Naive thymus-derived CD4-positive, alpha-beta T cell (primary cell): ENCODE data around the gene SPTBN5. TPM values are rescaled to one million over a fixed set of nuclear protein-coding genes. Genes with fewer than 3 reads are reported as not detected.
A peak's percentile ranks its signal among the peaks of the same experiment; 100 is the strongest.

ENCODE experiments used
- ATAC-seq: fragments of 150-1000 bp; cut with Tn5 transposase; 2 replicates; pipeline ENCODE4 v1.10.0; 2021; ENCODE audit warnings: mild to moderate bottlenecking, moderate library complexity
- CTCF ChIA-PET: fragments of 350-600 bp; sonication (Branson Sonifier 250); formaldehyde crosslinking; loops from one replicate; lab custom pipeline; 2021; ENCODE audit warnings: antibody characterized with exemption; lab: Charles Lee
- POLR2A ChIA-PET: fragments of 350-600 bp; sonication (Branson Sonifier 250); formaldehyde crosslinking; loops from one replicate; lab custom pipeline; 2021; ENCODE audit warnings: antibody characterized with exemption, inconsistent platforms; lab: Charles Lee
- DNase-seq, 9 donors: peaks; one replicate each; pipeline versions ENCODE4 v3.0.0 to v3.0.0-alpha.2; 2020 to 2022; ENCODE audit warnings: mixed read lengths in 1 of 9
- H3K27ac ChIP-seq: one replicate; pipeline ENCODE4 v1.7.0; 2013; ENCODE audit warnings: mild to moderate bottlenecking, low read depth, low read length, moderate library complexity
- H3K27me3 ChIP-seq, 2 donors: one replicate each; pipeline ENCODE4 v1.7.0; 2013; ENCODE audit warnings: low read length in 2 of 2, mild to moderate bottlenecking in 2 of 2, moderate library complexity in 2 of 2; ENCODE audit not compliant: control insufficient read depth in 2 of 2, insufficient read depth in 2 of 2
- H3K36me3 ChIP-seq, 3 experiments: 1 replicate in 2 of 3; 2 replicates in 1 of 3; pipeline ENCODE4 v1.7.0; 2013; ENCODE audit warnings: low read length in 3 of 3, mild to moderate bottlenecking in 3 of 3, moderate library complexity in 1 of 3; ENCODE audit not compliant: insufficient read depth in 3 of 3, control insufficient read depth in 2 of 3
- H3K4me1 ChIP-seq, 2 donors: one replicate each; pipeline ENCODE4 v1.7.0; 2013; ENCODE audit warnings: low read length in 2 of 2, mild to moderate bottlenecking in 2 of 2, moderate library complexity in 1 of 2; ENCODE audit not compliant: control insufficient read depth in 2 of 2, insufficient read depth in 2 of 2
- H3K4me3 ChIP-seq: 2 replicates; pipeline ENCODE4 v1.7.0; 2013; ENCODE audit warnings: mild to moderate bottlenecking, low read length
- H3K9me3 ChIP-seq, 3 experiments: 1 replicate in 2 of 3; 2 replicates in 1 of 3; pipeline ENCODE4 v1.7.0; 2013; ENCODE audit warnings: low read length in 3 of 3; ENCODE audit not compliant: control insufficient read depth in 2 of 3
- H3K27ac Mint-ChIP-seq, 9 donors: one replicate each; pipeline ENCODE4 v1.8.0; 2020 to 2022; ENCODE audit warnings: mixed read lengths in 9 of 9, mild to moderate bottlenecking in 8 of 9, moderate library complexity in 5 of 9, inconsistent platforms in 2 of 9
- H3K27me3 Mint-ChIP-seq, 5 donors: one replicate each; pipeline ENCODE4 v1.8.0; 2021 to 2022; ENCODE audit warnings: mixed read lengths in 5 of 5, mild to moderate bottlenecking in 1 of 5
- H3K36me3 Mint-ChIP-seq, 5 donors: one replicate each; pipeline ENCODE4 v1.8.0; 2020 to 2022; ENCODE audit warnings: mixed read lengths in 5 of 5, mild to moderate bottlenecking in 3 of 5, inconsistent platforms in 1 of 5
- H3K4me1 Mint-ChIP-seq, 7 donors: one replicate each; pipeline ENCODE4 v1.8.0; 2020 to 2022; ENCODE audit warnings: mixed read lengths in 7 of 7, mild to moderate bottlenecking in 3 of 7, inconsistent platforms in 1 of 7
- H3K4me3 Mint-ChIP-seq, 10 donors: one replicate each; pipeline ENCODE4 v1.8.0; 2020 to 2022; ENCODE audit warnings: mild to moderate bottlenecking in 10 of 10, mixed read lengths in 10 of 10, moderate library complexity in 6 of 10, inconsistent platforms in 2 of 10
- H3K9me3 Mint-ChIP-seq, 11 donors: one replicate each; pipeline ENCODE4 v1.8.0; 2020 to 2022; ENCODE audit warnings: mixed read lengths in 11 of 11, mild to moderate bottlenecking in 4 of 11, inconsistent platforms in 1 of 11, moderate library complexity in 1 of 11
- intact Hi-C, 2 donors: fragments of 100-400 bp; cut with micrococcal nuclease; formaldehyde crosslinking; loops; one replicate each; pipeline ENCODE4 v1.15.1; 2023
- polyA plus RNA-seq, 2 donors: library from polyadenylated mRNA; unstranded; fragments of 300-500 nt; fragmentation: Illumina TruSeq; gene quantifications; one replicate each; pipeline ENCODE4 v1.2.3, GENCODE V29; 2021
- total RNA-seq, 6 experiments: library from RNA in 5 of 6; stranded (reverse) in 5 of 6; gene quantifications; 1 replicate in 5 of 6; 2 replicates in 1 of 6; pipeline ENCODE4 v1.2.3 and lab custom pipeline; 2021 to 2026

SPTBN5 gene
- total and polyA plus RNA-seq, 7 experiments from 2014 or later: 0.12 to 2.7 (median 1.7) TPM; not detected in 1

- ChIA-PET CTCF (interaction anchor here (0.5 to 5.8 kb wide), 10 partner anchors 26 to 209 kb away, joined by 3 to 180 read pairs (median 3); partner anchors contain the start of genes MAPKBP1 and PLA2G4B), POLR2A (interaction anchor here (1.4 to 1.7 kb wide), 2 partner anchors 39 kb away, joined by 7 to 13 read pairs; partner anchors contain the start of gene MAPKBP1)
- ATAC-seq (no peak), DNase-seq (no peak)
- peaks cover 8 to 24% (median 12%) of the 10 kb centered on the region in 7 donors for H3K4me1 Mint-ChIP-seq
- Histone ChIP-seq H3K27me3 (no peaks in the 10 kb centered on the region), H3K4me3 (no peak overlapping the region), H3K9me3 (no peaks in the 10 kb centered on the region), H3K36me3 (peaks cover 0 to 54% (median 0%) of the 10 kb centered on the region in 3 experiments), H3K4me1 (peaks cover 0 to 3% of the 10 kb centered on the region in 2 donors), H3K27ac (no peak overlapping the region)
- H3K27ac Mint-ChIP-seq: no peak overlapping the region
- intact Hi-C loops: no loop called here
- H3K9me3 Mint-ChIP-seq: no peaks in the 10 kb centered on the region
- no peaks in the 10 kb centered on the region for H3K27me3 Mint-ChIP-seq
- no peak overlapping the region for H3K4me3 Mint-ChIP-seq
- peaks cover 0 to 42% (median 11%) of the 10 kb centered on the region in 5 donors for H3K36me3 Mint-ChIP-seq
Measured at GRCh38 chr15:41812820-41813375, 81.0 kb downstream of the SPTBN5 start.

GRCh38 chr15:41811432-41812195 lies 82.2 kb downstream of the SPTBN5 start:
- peaks cover 8 to 28% (median 12%) of the 10 kb centered on the region in 7 donors for H3K4me1 Mint-ChIP-seq
- Histone ChIP-seq H3K4me1 (peaks cover 0 to 3% of the 10 kb centered on the region in 2 donors), H3K27me3 (no peaks in the 10 kb centered on the region), H3K4me3 (no peak overlapping the region), H3K9me3 (no peaks in the 10 kb centered on the region), H3K27ac (no peak overlapping the region), H3K36me3 (peaks cover 0 to 41% (median 0%) of the 10 kb centered on the region in 3 experiments)
- intact Hi-C loops: loop anchor here (1.0 kb wide), 8 partner anchors 37 to 346 kb away; partner anchors contain the start of gene MAPKBP1 (in 1 of the 2)
- no peaks in the 10 kb centered on the region for H3K9me3 Mint-ChIP-seq
- POLR2A ChIA-PET: interaction anchor here (0.6 to 2.8 kb wide), 4 partner anchors 10 to 84 kb away, joined by 3 to 11 read pairs (median 5); partner anchors contain the start of gene MAPKBP1
- CTCF ChIA-PET: interaction anchor here (0.6 to 5.8 kb wide), 21 partner anchors 9 to 254 kb away, joined by 3 to 180 read pairs (median 5); partner anchors contain the start of genes MAPKBP1 and SPTBN5
- DNase-seq (peak; percentile 58 to 77 (median 72)), ATAC-seq (peak; percentile 95)
- peak overlapping the region in 1 of 9 donors; percentile 58 for H3K27ac Mint-ChIP-seq
- H3K36me3 Mint-ChIP-seq: peaks cover 0 to 32% (median 11%) of the 10 kb centered on the region in 5 donors
- H3K27me3 Mint-ChIP-seq: no peaks in the 10 kb centered on the region
- peak overlapping the region in 1 of 10 donors; percentile 30 for H3K4me3 Mint-ChIP-seq

GRCh38 chr15:41810651-41811431 lies 83.0 kb downstream of the SPTBN5 start:
- CTCF ChIA-PET: interaction anchor here (0.5 to 5.8 kb wide), 25 partner anchors 10 to 1359 kb away, joined by 3 to 180 read pairs (median 5); partner anchors contain the start of genes MAPKBP1 and SPTBN5
- Mint-ChIP-seq H3K4me3 (peak overlapping the region in 1 of 10 donors; percentile 37), H3K27me3 (no peaks in the 10 kb centered on the region), H3K4me1 (peaks cover 8 to 28% (median 13%) of the 10 kb centered on the region in 7 donors), H3K36me3 (peaks cover 0 to 26% (median 7%) of the 10 kb centered on the region in 5 donors), H3K27ac (peak overlapping the region in 1 of 9 donors; percentile 58), H3K9me3 (no peaks in the 10 kb centered on the region)
- intact Hi-C loops: loop anchor here (1.0 kb wide), 8 partner anchors 37 to 346 kb away; partner anchors contain the start of gene MAPKBP1 (in 1 of the 2)
- no peak for ATAC-seq
- no peak for DNase-seq
- POLR2A ChIA-PET: interaction anchor here (0.7 to 2.8 kb wide), 3 partner anchors 10 to 786 kb away, joined by 3 to 11 read pairs (median 4); partner anchors contain the start of gene MAPKBP1
- no peak overlapping the region for H3K27ac ChIP-seq
- no peak overlapping the region for H3K4me3 ChIP-seq
- peaks cover 0 to 37% (median 0%) of the 10 kb centered on the region in 3 experiments for H3K36me3 ChIP-seq
- H3K4me1 ChIP-seq: peaks cover 0 to 3% of the 10 kb centered on the region in 2 donors
- H3K27me3 ChIP-seq: no peaks in the 10 kb centered on the region
- H3K9me3 ChIP-seq: no peaks in the 10 kb centered on the region

- no peaks in the 10 kb centered on the region for H3K9me3 Mint-ChIP-seq
- peaks cover 0 to 3% of the 10 kb centered on the region in 2 donors for H3K4me1 ChIP-seq
- H3K36me3 Mint-ChIP-seq: peaks cover 0 to 21% (median 7%) of the 10 kb centered on the region in 5 donors
- DNase-seq: no peak
- H3K27me3 Mint-ChIP-seq: no peaks in the 10 kb centered on the region
- peaks cover 12 to 32% (median 17%) of the 10 kb centered on the region in 7 donors for H3K4me1 Mint-ChIP-seq
- ATAC-seq: no peak
- H3K27me3 ChIP-seq: no peaks in the 10 kb centered on the region
- no peak overlapping the region for H3K4me3 ChIP-seq
- intact Hi-C loops: no loop called here
- ChIA-PET CTCF (interaction anchor here (0.5 to 5.8 kb wide), 12 partner anchors 13 to 344 kb away, joined by 3 to 180 read pairs (median 6); partner anchors contain the start of gene MAPKBP1), POLR2A (interaction anchor here (0.7 to 2.8 kb wide), 2 partner anchors 37 to 787 kb away, joined by 4 to 11 read pairs; partner anchors contain the start of gene MAPKBP1)
- peaks cover 0 to 25% (median 0%) of the 10 kb centered on the region in 3 experiments for H3K36me3 ChIP-seq
- H3K27ac ChIP-seq: no peak overlapping the region
- no peaks in the 10 kb centered on the region for H3K9me3 ChIP-seq
- H3K4me3 Mint-ChIP-seq: no peak overlapping the region
- H3K27ac Mint-ChIP-seq: peak overlapping the region in 1 of 9 donors; percentile 47
Measured at GRCh38 chr15:41809526-41810220, 84.2 kb downstream of the SPTBN5 start.

- H3K27ac ChIP-seq: no peak overlapping the region
- DNase-seq (no peak), ATAC-seq (no peak)
- no peaks in the 10 kb centered on the region for H3K9me3 ChIP-seq
- H3K4me1 ChIP-seq: peaks cover 0 to 3% of the 10 kb centered on the region in 2 donors
- H3K4me3 Mint-ChIP-seq: no peak overlapping the region
- peaks cover 0 to 20% (median 0%) of the 10 kb centered on the region in 3 experiments for H3K36me3 ChIP-seq
- H3K27ac Mint-ChIP-seq: peak overlapping the region in 1 of 9 donors; percentile 46
- CTCF ChIA-PET: interaction anchor here (0.5 to 5.8 kb wide), 6 partner anchors 12 to 129 kb away, joined by 3 to 180 read pairs (median 10); partner anchors contain the start of gene MAPKBP1
- no peaks in the 10 kb centered on the region for H3K9me3 Mint-ChIP-seq
- intact Hi-C loops: no loop called here
- peaks cover 16 to 38% (median 22%) of the 10 kb centered on the region in 7 donors for H3K4me1 Mint-ChIP-seq
- H3K27me3 ChIP-seq: no peaks in the 10 kb centered on the region
- H3K36me3 Mint-ChIP-seq: peaks cover 0 to 16% (median 7%) of the 10 kb centered on the region in 5 donors
- POLR2A ChIA-PET: interaction anchor here (2.8 kb wide), 1 partner anchor 36 kb away, joined by 11 read pairs; the partner anchor contains the start of gene MAPKBP1
- H3K4me3 ChIP-seq: no peak overlapping the region
- no peaks in the 10 kb centered on the region for H3K27me3 Mint-ChIP-seq
Measured at GRCh38 chr15:41809121-41809520, 84.7 kb downstream of the SPTBN5 start.
